GM12878 (cell line): ENCODE results near the gene AKAP1. TPM values are rescaled to one million over a fixed set of nuclear protein-coding genes. Genes with fewer than 3 reads are reported as not detected.

Source experiments
- BMI1 ChIP-seq: fragments of 450-650 bp; IDR thresholded peaks from 2 replicates; pipeline ENCODE4 v1.6.1; 2016; ENCODE audit warnings: mild to moderate bottlenecking, moderate library complexity, borderline replicate concordance
- CREB1 ChIP-seq: IDR thresholded peaks from 2 replicates; pipeline ENCODE4 v1.6.1; 2012; ENCODE audit warnings: low read depth, mild to moderate bottlenecking, inconsistent platforms
- FOS ChIP-seq: IDR thresholded peaks from 3 replicates; pipeline ENCODE4 v1.6.1; 2011; ENCODE audit warnings: borderline replicate concordance; ENCODE audit not compliant: insufficient read length; ENCODE audit errors: extremely low read depth
- KAT2A ChIP-seq: conservative IDR thresholded peaks from 2 replicates; pipeline ENCODE4 v1.6.1; 2011; ENCODE audit warnings: low read depth, low read length; ENCODE audit not compliant: control insufficient read depth
- STAT1 ChIP-seq: fragments of 450-650 bp; conservative IDR thresholded peaks from 2 replicates; pipeline ENCODE4 v1.6.1; 2014; ENCODE audit warnings: antibody characterized with exemption, mild to moderate bottlenecking
- STAT3 ChIP-seq: IDR thresholded peaks from 2 replicates; pipeline ENCODE4 v1.6.1; 2011; ENCODE audit warnings: low read depth, low read length, improper control_type of control experiment
- polyA plus RNA-seq, 11 experiments: library from polyadenylated mRNA; depleted of rRNA in 4 of 11; unstranded in 6 of 11; stranded (reverse) in 5 of 11; fragments of >200 nt; fragmentation: Nextera tagmentation in 4 of 11; fragmentation: Illumina TruSeq in 1 of 11; extraction: Ambion mirVana in 4 of 11; extraction: Trizol in 1 of 11; gene quantifications; 1 replicate in 1 of 11; 2 replicates in 10 of 11; pipeline versions ENCODE4 v1.2.1 to v1.2.3, GENCODE V29; 2011 to 2016; ENCODE audit warnings: inconsistent platforms in 2 of 11, missing spikeins in 2 of 11, low read depth in 1 of 11
- total RNA-seq, 4 experiments: library from RNA; depleted of rRNA in 3 of 4; stranded (reverse); fragments of >200 nt in 3 of 4; fragmentation: Illumina TruSeq in 1 of 4; extraction: Trizol in 1 of 4; gene quantifications; 2 replicates each; pipeline versions ENCODE4 v1.2.1 to v1.2.3, GENCODE V29; 2013 to 2021
- TF ChIP-seq, protein P1 (sequence below): fragments of 450-650 bp; formaldehyde crosslinking; IDR thresholded peaks from 2 replicates; pipeline ENCODE4 v1.5.0; 2022; ENCODE audit warnings: mild to moderate bottlenecking, missing genetic modification characterization
- TF ChIP-seq, protein P2 (sequence below): IDR thresholded peaks from 2 replicates; pipeline ENCODE4 v1.6.1; 2012; ENCODE audit warnings: mild to moderate bottlenecking, low read depth, low read length
- TF ChIP-seq, protein P3 (sequence below): fragments of 450-650 bp; IDR thresholded peaks from 2 replicates; pipeline ENCODE4 v1.6.1; 2018; ENCODE audit warnings: borderline replicate concordance, mild to moderate bottlenecking; ENCODE audit not compliant: partially characterized antibody

Gene AKAP1
- total and polyA plus RNA-seq, 10 of the 15 experiments (the other 5 are each of a cell fraction or from before 2014, with no cell fraction given): 11.9 to 50.5 (median 38.1) TPM

- TF ChIP-seq, protein P1, sequence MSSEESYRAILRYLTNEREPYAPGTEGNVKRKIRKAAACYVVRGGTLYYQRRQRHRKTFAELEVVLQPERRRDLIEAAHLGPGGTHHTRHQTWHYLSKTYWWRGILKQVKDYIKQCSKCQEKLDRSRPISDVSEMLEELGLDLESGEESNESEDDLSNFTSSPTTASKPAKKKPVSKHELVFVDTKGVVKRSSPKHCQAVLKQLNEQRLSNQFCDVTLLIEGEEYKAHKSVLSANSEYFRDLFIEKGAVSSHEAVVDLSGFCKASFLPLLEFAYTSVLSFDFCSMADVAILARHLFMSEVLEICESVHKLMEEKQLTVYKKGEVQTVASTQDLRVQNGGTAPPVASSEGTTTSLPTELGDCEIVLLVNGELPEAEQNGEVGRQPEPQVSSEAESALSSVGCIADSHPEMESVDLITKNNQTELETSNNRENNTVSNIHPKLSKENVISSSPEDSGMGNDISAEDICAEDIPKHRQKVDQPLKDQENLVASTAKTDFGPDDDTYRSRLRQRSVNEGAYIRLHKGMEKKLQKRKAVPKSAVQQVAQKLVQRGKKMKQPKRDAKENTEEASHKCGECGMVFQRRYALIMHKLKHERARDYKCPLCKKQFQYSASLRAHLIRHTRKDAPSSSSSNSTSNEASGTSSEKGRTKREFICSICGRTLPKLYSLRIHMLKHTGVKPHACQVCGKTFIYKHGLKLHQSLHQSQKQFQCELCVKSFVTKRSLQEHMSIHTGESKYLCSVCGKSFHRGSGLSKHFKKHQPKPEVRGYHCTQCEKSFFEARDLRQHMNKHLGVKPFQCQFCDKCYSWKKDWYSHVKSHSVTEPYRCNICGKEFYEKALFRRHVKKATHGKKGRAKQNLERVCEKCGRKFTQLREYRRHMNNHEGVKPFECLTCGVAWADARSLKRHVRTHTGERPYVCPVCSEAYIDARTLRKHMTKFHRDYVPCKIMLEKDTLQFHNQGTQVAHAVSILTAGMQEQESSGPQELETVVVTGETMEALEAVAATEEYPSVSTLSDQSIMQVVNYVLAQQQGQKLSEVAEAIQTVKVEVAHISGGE: no peak
- TF ChIP-seq, protein P2, sequence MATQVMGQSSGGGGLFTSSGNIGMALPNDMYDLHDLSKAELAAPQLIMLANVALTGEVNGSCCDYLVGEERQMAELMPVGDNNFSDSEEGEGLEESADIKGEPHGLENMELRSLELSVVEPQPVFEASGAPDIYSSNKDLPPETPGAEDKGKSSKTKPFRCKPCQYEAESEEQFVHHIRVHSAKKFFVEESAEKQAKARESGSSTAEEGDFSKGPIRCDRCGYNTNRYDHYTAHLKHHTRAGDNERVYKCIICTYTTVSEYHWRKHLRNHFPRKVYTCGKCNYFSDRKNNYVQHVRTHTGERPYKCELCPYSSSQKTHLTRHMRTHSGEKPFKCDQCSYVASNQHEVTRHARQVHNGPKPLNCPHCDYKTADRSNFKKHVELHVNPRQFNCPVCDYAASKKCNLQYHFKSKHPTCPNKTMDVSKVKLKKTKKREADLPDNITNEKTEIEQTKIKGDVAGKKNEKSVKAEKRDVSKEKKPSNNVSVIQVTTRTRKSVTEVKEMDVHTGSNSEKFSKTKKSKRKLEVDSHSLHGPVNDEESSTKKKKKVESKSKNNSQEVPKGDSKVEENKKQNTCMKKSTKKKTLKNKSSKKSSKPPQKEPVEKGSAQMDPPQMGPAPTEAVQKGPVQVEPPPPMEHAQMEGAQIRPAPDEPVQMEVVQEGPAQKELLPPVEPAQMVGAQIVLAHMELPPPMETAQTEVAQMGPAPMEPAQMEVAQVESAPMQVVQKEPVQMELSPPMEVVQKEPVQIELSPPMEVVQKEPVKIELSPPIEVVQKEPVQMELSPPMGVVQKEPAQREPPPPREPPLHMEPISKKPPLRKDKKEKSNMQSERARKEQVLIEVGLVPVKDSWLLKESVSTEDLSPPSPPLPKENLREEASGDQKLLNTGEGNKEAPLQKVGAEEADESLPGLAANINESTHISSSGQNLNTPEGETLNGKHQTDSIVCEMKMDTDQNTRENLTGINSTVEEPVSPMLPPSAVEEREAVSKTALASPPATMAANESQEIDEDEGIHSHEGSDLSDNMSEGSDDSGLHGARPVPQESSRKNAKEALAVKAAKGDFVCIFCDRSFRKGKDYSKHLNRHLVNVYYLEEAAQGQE: no peak
- TF ChIP-seq CREB1: no peak
- TF ChIP-seq STAT3: no peak
- TF ChIP-seq, protein P3, sequence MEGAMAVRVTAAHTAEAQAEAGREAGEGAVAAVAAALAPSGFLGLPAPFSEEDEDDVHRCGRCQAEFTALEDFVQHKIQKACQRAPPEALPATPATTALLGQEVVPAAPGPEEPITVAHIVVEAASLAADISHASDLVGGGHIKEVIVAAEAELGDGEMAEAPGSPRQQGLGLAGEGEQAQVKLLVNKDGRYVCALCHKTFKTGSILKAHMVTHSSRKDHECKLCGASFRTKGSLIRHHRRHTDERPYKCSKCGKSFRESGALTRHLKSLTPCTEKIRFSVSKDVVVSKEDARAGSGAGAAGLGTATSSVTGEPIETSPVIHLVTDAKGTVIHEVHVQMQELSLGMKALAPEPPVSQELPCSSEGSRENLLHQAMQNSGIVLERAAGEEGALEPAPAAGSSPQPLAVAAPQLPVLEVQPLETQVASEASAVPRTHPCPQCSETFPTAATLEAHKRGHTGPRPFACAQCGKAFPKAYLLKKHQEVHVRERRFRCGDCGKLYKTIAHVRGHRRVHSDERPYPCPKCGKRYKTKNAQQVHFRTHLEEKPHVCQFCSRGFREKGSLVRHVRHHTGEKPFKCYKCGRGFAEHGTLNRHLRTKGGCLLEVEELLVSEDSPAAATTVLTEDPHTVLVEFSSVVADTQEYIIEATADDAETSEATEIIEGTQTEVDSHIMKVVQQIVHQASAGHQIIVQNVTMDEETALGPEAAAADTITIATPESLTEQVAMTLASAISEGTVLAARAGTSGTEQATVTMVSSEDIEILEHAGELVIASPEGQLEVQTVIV: no peak
- TF ChIP-seq BMI1: no peak
- TF ChIP-seq FOS: no peak
- no peak for TF ChIP-seq KAT2A
- no peak for TF ChIP-seq STAT1
Measured at GRCh38 chr17:57108671-57109392, 23.8 kb downstream of the AKAP1 start (continued).
